Measurements from ENCODE around the gene NECTIN2.
"Not testable (repeated sequence)": the region's sequence is repeated elsewhere in the genome, so short reads cannot be mapped to it uniquely, and the experiment has no call there.

The NECTIN2 gene

GRCh38 chr19:44861576-44861975 lies 15.5 kb downstream of the NECTIN2 start:
- H3K4me3 ChIP-seq (ENCODE audit: low read length); H3K9me3 ChIP-seq (replicated peaks; ENCODE audit: low read length); H3K9ac ChIP-seq (ENCODE audit: low read depth, low read length): not testable (repeated sequence)

GRCh38 chr19:44863990-44864389 lies 17.9 kb downstream of the NECTIN2 start:
- Histone ChIP-seq H3K36me3 (ENCODE audit: insufficient read depth, low read length) (peaks cover 34% of the 10 kb centered on the region), H3K9me3 (replicated peaks; ENCODE audit: low read length) (no peaks in the 10 kb centered on the region), H3K4me3 (ENCODE audit: low read length) (no peak overlapping the region), H3K9ac (ENCODE audit: low read depth, low read length) (no peak overlapping the region), H3K27me3 (ENCODE audit: control insufficient read depth, insufficient read depth, low read length) (no peaks in the 10 kb centered on the region), H3K4me1 (ENCODE audit: control insufficient read depth, insufficient read depth, low read length) (no peaks in the 10 kb centered on the region), H3K4me2 (ENCODE audit: low read length) (no peak overlapping the region)

More at GRCh38 chr19:44861576-44861975, 15.5 kb downstream of the NECTIN2 start:
- not testable (repeated sequence) for H3K27me3 ChIP-seq (ENCODE audit: control insufficient read depth, insufficient read depth, low read length); H3K4me1 ChIP-seq (ENCODE audit: control insufficient read depth, insufficient read depth, low read length); H3K4me2 ChIP-seq (ENCODE audit: low read length)
- H3K36me3 ChIP-seq (ENCODE audit: insufficient read depth, low read length) = peaks cover 25% of the 10 kb centered on the region

- Histone ChIP-seq H3K9me3 (replicated peaks; ENCODE audit: low read length) (no peaks in the 10 kb centered on the region), H3K9ac (ENCODE audit: low read depth, low read length) (no peak overlapping the region), H3K27me3 (ENCODE audit: control insufficient read depth, insufficient read depth, low read length) (no peaks in the 10 kb centered on the region), H3K4me2 (ENCODE audit: low read length) (no peak overlapping the region), H3K36me3 (ENCODE audit: insufficient read depth, low read length) (peaks cover 29% of the 10 kb centered on the region), H3K4me1 (ENCODE audit: control insufficient read depth, insufficient read depth, low read length) (peaks cover 8% of the 10 kb centered on the region), H3K4me3 (ENCODE audit: low read length) (no peak overlapping the region)
These were observed 19.2 kb downstream of the NECTIN2 start for GRCh38 chr19:44865196-44865767.

- Histone ChIP-seq H3K9ac (ENCODE audit: low read depth, low read length) (no peak overlapping the region), H3K36me3 (ENCODE audit: insufficient read depth, low read length) (peaks cover 22% of the 10 kb centered on the region), H3K4me2 (ENCODE audit: low read length) (no peak overlapping the region), H3K27me3 (ENCODE audit: control insufficient read depth, insufficient read depth, low read length) (no peaks in the 10 kb centered on the region), H3K4me3 (ENCODE audit: low read length) (no peak overlapping the region), H3K9me3 (replicated peaks; ENCODE audit: low read length) (no peaks in the 10 kb centered on the region), H3K4me1 (ENCODE audit: control insufficient read depth, insufficient read depth, low read length) (peaks cover 10% of the 10 kb centered on the region)
These were observed 20.6 kb downstream of the NECTIN2 start for GRCh38 chr19:44866664-44867063.

- no peak overlapping the region for H3K4me2 ChIP-seq (ENCODE audit: low read length)
- peaks cover 30% of the 10 kb centered on the region for H3K36me3 ChIP-seq (ENCODE audit: insufficient read depth, low read length)
- peaks cover 10% of the 10 kb centered on the region for H3K4me1 ChIP-seq (ENCODE audit: control insufficient read depth, insufficient read depth, low read length)
- H3K4me3 ChIP-seq (ENCODE audit: low read length) = no peak overlapping the region
- H3K9me3 ChIP-seq (replicated peaks; ENCODE audit: low read length) = no peaks in the 10 kb centered on the region
- no peak overlapping the region for H3K9ac ChIP-seq (ENCODE audit: low read depth, low read length)
- no peaks in the 10 kb centered on the region for H3K27me3 ChIP-seq (ENCODE audit: control insufficient read depth, insufficient read depth, low read length)
These were observed 21.5 kb downstream of the NECTIN2 start for GRCh38 chr19:44867578-44867977.

- no peak overlapping the region for H3K4me2 ChIP-seq (ENCODE audit: low read length)
- H3K36me3 ChIP-seq (ENCODE audit: insufficient read depth, low read length) = peaks cover 47% of the 10 kb centered on the region
- no peak overlapping the region for H3K4me3 ChIP-seq (ENCODE audit: low read length)
- no peaks in the 10 kb centered on the region for H3K27me3 ChIP-seq (ENCODE audit: control insufficient read depth, insufficient read depth, low read length)
- H3K9me3 ChIP-seq (replicated peaks; ENCODE audit: low read length) = no peaks in the 10 kb centered on the region
- peaks cover 10% of the 10 kb centered on the region for H3K4me1 ChIP-seq (ENCODE audit: control insufficient read depth, insufficient read depth, low read length)
- H3K9ac ChIP-seq (ENCODE audit: low read depth, low read length) = no peak overlapping the region
These were observed 23.8 kb downstream of the NECTIN2 start for GRCh38 chr19:44869733-44870470.

- Histone ChIP-seq H3K9ac (ENCODE audit: low read depth, low read length) (no peak overlapping the region), H3K4me3 (ENCODE audit: low read length) (no peak overlapping the region), H3K9me3 (replicated peaks; ENCODE audit: low read length) (no peaks in the 10 kb centered on the region), H3K36me3 (ENCODE audit: insufficient read depth, low read length) (peaks cover 49% of the 10 kb centered on the region), H3K4me1 (ENCODE audit: control insufficient read depth, insufficient read depth, low read length) (peaks cover 22% of the 10 kb centered on the region), H3K4me2 (ENCODE audit: low read length) (no peak overlapping the region), H3K27me3 (ENCODE audit: control insufficient read depth, insufficient read depth, low read length) (no peaks in the 10 kb centered on the region)
These were observed 25.7 kb downstream of the NECTIN2 start for GRCh38 chr19:44871809-44872208.

GRCh38 chr19:44872661-44873060 lies 26.6 kb downstream of the NECTIN2 start:
- no peak overlapping the region for H3K4me2 ChIP-seq (ENCODE audit: low read length)
- no peaks in the 10 kb centered on the region for H3K9me3 ChIP-seq (replicated peaks; ENCODE audit: low read length)
- peaks cover 22% of the 10 kb centered on the region for H3K4me1 ChIP-seq (ENCODE audit: control insufficient read depth, insufficient read depth, low read length)
- H3K36me3 ChIP-seq (ENCODE audit: insufficient read depth, low read length) = peaks cover 54% of the 10 kb centered on the region
- H3K9ac ChIP-seq (ENCODE audit: low read depth, low read length) = no peak overlapping the region
- H3K4me3 ChIP-seq (ENCODE audit: low read length) = no peak overlapping the region
- no peaks in the 10 kb centered on the region for H3K27me3 ChIP-seq (ENCODE audit: control insufficient read depth, insufficient read depth, low read length)

- H3K36me3 ChIP-seq (ENCODE audit: insufficient read depth, low read length) = peaks cover 63% of the 10 kb centered on the region
- no peak overlapping the region for H3K9ac ChIP-seq (ENCODE audit: low read depth, low read length)
- no peaks in the 10 kb centered on the region for H3K9me3 ChIP-seq (replicated peaks; ENCODE audit: low read length)
- H3K27me3 ChIP-seq (ENCODE audit: control insufficient read depth, insufficient read depth, low read length) = no peaks in the 10 kb centered on the region
- peaks cover 22% of the 10 kb centered on the region for H3K4me1 ChIP-seq (ENCODE audit: control insufficient read depth, insufficient read depth, low read length)
- no peak overlapping the region for H3K4me2 ChIP-seq (ENCODE audit: low read length)
- no peak overlapping the region for H3K4me3 ChIP-seq (ENCODE audit: low read length)
These were observed 28.2 kb downstream of the NECTIN2 start for GRCh38 chr19:44874317-44874716.

- no peak overlapping the region for H3K4me3 ChIP-seq (ENCODE audit: low read length)
- peaks cover 63% of the 10 kb centered on the region for H3K36me3 ChIP-seq (ENCODE audit: insufficient read depth, low read length)
- H3K9me3 ChIP-seq (replicated peaks; ENCODE audit: low read length) = no peaks in the 10 kb centered on the region
- no peaks in the 10 kb centered on the region for H3K27me3 ChIP-seq (ENCODE audit: control insufficient read depth, insufficient read depth, low read length)
- no peak overlapping the region for H3K9ac ChIP-seq (ENCODE audit: low read depth, low read length)
- peak overlapping the region; percentile 25 for H3K4me2 ChIP-seq (ENCODE audit: low read length)
- peaks cover 12% of the 10 kb centered on the region for H3K4me1 ChIP-seq (ENCODE audit: control insufficient read depth, insufficient read depth, low read length)
These were observed 29.8 kb downstream of the NECTIN2 start for GRCh38 chr19:44875666-44876451.

- H3K36me3 ChIP-seq (ENCODE audit: insufficient read depth, low read length) = peaks cover 59% of the 10 kb centered on the region
- H3K4me1 ChIP-seq (ENCODE audit: control insufficient read depth, insufficient read depth, low read length) = peaks cover 12% of the 10 kb centered on the region
- no peak overlapping the region for H3K4me2 ChIP-seq (ENCODE audit: low read length)
- H3K27me3 ChIP-seq (ENCODE audit: control insufficient read depth, insufficient read depth, low read length) = no peaks in the 10 kb centered on the region
- no peak overlapping the region for H3K4me3 ChIP-seq (ENCODE audit: low read length)
- H3K9ac ChIP-seq (ENCODE audit: low read depth, low read length) = no peak overlapping the region
- H3K9me3 ChIP-seq (replicated peaks; ENCODE audit: low read length) = no peaks in the 10 kb centered on the region
These were observed 30.9 kb downstream of the NECTIN2 start for GRCh38 chr19:44876930-44877535.
